ENCODE data around the gene OPALIN. TPM values are rescaled to one million over a fixed set of nuclear protein-coding genes. Genes with fewer than 3 reads are reported as not detected.

The OPALIN gene
- total and polyA plus RNA-seq, 9 of the 15 experiments (the other 6 are each of a cell fraction or from before 2014, with no cell fraction given) = not detected

DNA sequence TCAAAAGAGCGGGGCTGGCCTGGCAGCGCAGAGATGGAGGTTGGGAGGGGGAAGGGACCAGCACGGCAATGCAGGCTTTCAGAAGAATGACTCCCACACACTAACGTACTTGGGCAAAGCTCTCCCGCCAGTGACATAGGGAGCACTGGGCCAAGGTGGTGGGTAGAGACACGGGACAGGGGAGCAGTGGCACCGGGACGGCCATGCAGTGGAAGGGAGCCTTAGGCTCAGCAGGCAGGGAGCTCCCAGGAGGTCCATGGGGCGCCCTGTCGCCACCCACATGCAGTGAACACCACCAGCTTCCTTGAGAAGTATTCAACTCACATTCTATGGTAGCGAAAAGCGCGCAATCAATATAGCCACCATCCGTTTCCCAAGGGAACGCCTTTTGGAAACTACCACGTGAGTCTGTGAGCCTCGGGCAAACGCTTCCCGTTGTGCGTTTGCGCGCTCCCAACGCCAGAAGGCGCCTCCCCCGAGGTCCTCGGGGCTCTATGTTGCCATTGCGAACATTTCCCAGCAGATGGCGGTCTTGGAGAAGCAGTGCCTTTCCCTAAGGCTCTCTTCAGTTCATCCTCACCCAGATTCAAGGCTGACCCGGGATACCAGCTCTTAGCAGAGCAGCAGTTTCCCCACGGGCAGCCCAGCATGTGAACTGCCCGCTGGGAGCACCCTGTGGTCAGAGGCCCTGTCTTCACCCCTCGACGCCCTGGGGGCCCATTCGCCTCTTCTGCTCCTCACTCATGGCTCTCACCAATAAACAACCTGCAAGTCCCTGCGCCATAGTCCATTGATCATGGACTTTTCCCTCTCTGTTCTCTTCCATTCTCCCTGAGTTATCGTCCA is 16.4 kb upstream of the OPALIN start (continued):
- peak in 1 of 2 experiments; percentile 62; a peak in 3 of 4 replicates for TF ChIP-seq FOXK2 (conservative IDR thresholded peaks at IDR 0.05 in 1 of 2, IDR thresholded peaks at IDR 0.05 in 1 of 2; ENCODE audit: low read depth in 2 of 2)
- TF ChIP-seq, protein P1, sequence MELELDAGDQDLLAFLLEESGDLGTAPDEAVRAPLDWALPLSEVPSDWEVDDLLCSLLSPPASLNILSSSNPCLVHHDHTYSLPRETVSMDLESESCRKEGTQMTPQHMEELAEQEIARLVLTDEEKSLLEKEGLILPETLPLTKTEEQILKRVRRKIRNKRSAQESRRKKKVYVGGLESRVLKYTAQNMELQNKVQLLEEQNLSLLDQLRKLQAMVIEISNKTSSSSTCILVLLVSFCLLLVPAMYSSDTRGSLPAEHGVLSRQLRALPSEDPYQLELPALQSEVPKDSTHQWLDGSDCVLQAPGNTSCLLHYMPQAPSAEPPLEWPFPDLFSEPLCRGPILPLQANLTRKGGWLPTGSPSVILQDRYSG (tag; conservative IDR thresholded peaks at IDR 0.05; ENCODE audit: low read depth) = no peak
- TF ChIP-seq RBM15 (IDR thresholded peaks at IDR 0.05; ENCODE audit: insufficient read depth, low read length) = no peak
- TF ChIP-seq, protein P2, sequence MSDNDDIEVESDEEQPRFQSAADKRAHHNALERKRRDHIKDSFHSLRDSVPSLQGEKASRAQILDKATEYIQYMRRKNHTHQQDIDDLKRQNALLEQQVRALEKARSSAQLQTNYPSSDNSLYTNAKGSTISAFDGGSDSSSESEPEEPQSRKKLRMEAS (CRISPR knock-in tag; IDR thresholded peaks at IDR 0.05) = 0 out of 2 replicates have a peak, but pooled peaks have one; percentile 37
- TF ChIP-seq HDAC1 (IDR thresholded peaks at IDR 0.05) = no peak
- no peak for TF ChIP-seq RCOR1 (IDR thresholded peaks at IDR 0.05; ENCODE audit: borderline replicate concordance in 1 of 2, low read depth in 2 of 2, low read length in 2 of 2)
- TF ChIP-seq ZNF133 (CRISPR knock-in tag; IDR thresholded peaks at IDR 0.05) = no peak
- TF ChIP-seq MYC (IDR thresholded peaks at IDR 0.05; ENCODE audit: low read depth, low read length) = peak; percentile 48; the same call in 1 of the 2 replicates
- no peak for TF ChIP-seq MYC (CRISPR knock-in tag; IDR thresholded peaks at IDR 0.05; ENCODE audit: borderline replicate concordance, low read depth)
- TF ChIP-seq ZNF347 (CRISPR knock-in tag; IDR thresholded peaks at IDR 0.05; ENCODE audit: low read depth) = no peak
- TF ChIP-seq, protein P3, sequence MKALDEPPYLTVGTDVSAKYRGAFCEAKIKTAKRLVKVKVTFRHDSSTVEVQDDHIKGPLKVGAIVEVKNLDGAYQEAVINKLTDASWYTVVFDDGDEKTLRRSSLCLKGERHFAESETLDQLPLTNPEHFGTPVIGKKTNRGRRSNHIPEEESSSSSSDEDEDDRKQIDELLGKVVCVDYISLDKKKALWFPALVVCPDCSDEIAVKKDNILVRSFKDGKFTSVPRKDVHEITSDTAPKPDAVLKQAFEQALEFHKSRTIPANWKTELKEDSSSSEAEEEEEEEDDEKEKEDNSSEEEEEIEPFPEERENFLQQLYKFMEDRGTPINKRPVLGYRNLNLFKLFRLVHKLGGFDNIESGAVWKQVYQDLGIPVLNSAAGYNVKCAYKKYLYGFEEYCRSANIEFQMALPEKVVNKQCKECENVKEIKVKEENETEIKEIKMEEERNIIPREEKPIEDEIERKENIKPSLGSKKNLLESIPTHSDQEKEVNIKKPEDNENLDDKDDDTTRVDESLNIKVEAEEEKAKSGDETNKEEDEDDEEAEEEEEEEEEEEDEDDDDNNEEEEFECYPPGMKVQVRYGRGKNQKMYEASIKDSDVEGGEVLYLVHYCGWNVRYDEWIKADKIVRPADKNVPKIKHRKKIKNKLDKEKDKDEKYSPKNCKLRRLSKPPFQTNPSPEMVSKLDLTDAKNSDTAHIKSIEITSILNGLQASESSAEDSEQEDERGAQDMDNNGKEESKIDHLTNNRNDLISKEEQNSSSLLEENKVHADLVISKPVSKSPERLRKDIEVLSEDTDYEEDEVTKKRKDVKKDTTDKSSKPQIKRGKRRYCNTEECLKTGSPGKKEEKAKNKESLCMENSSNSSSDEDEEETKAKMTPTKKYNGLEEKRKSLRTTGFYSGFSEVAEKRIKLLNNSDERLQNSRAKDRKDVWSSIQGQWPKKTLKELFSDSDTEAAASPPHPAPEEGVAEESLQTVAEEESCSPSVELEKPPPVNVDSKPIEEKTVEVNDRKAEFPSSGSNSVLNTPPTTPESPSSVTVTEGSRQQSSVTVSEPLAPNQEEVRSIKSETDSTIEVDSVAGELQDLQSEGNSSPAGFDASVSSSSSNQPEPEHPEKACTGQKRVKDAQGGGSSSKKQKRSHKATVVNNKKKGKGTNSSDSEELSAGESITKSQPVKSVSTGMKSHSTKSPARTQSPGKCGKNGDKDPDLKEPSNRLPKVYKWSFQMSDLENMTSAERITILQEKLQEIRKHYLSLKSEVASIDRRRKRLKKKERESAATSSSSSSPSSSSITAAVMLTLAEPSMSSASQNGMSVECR (CRISPR knock-in tag; IDR thresholded peaks at IDR 0.05) = no peak
- no peak for TF ChIP-seq CEBPB (tag; IDR thresholded peaks at IDR 0.05)
- TF ChIP-seq, protein P4, sequence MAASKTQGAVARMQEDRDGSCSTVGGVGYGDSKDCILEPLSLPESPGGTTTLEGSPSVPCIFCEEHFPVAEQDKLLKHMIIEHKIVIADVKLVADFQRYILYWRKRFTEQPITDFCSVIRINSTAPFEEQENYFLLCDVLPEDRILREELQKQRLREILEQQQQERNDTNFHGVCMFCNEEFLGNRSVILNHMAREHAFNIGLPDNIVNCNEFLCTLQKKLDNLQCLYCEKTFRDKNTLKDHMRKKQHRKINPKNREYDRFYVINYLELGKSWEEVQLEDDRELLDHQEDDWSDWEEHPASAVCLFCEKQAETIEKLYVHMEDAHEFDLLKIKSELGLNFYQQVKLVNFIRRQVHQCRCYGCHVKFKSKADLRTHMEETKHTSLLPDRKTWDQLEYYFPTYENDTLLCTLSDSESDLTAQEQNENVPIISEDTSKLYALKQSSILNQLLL (CRISPR knock-in tag; IDR thresholded peaks at IDR 0.05; ENCODE audit: borderline replicate concordance) = no peak
- TF ChIP-seq, protein P5, sequence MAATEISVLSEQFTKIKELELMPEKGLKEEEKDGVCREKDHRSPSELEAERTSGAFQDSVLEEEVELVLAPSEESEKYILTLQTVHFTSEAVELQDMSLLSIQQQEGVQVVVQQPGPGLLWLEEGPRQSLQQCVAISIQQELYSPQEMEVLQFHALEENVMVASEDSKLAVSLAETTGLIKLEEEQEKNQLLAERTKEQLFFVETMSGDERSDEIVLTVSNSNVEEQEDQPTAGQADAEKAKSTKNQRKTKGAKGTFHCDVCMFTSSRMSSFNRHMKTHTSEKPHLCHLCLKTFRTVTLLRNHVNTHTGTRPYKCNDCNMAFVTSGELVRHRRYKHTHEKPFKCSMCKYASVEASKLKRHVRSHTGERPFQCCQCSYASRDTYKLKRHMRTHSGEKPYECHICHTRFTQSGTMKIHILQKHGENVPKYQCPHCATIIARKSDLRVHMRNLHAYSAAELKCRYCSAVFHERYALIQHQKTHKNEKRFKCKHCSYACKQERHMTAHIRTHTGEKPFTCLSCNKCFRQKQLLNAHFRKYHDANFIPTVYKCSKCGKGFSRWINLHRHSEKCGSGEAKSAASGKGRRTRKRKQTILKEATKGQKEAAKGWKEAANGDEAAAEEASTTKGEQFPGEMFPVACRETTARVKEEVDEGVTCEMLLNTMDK (IDR thresholded peaks at IDR 0.05; ENCODE audit: borderline replicate concordance, insufficient read depth, low read depth, low read length, poor library complexity, severe bottlenecking) = peak; percentile 55
- TF ChIP-seq POLR2AphosphoS2 (IDR thresholded peaks at IDR 0.05; ENCODE audit: low read length) = no peak

All from K562 (cell line).